Activated T-helper 1 cell treated with anti-CD3 and anti-CD28 coated beads, Interleukin-2, amount 50 U/mL, for 16 hours (primary cell): ENCODE results near the gene DIS3L2.
"Not testable (repeated sequence)": the region's sequence is repeated elsewhere in the genome, so short reads cannot be mapped to it uniquely, and the experiment has no call there.

Experiments
- DNase-seq, 2 donors: peaks; one replicate each; pipeline ENCODE4 v3.0.0-alpha.2; 2020; ENCODE audit warnings: low read depth in 1 of 2, low spot score in 1 of 2

DIS3L2 gene

GRCh38 chr2:232008907-232009638, 47.6 kb downstream of the DIS3L2 start:
- DNase-seq, result no peak

GRCh38 chr2:232009639-232010274, 48.2 kb downstream of the DIS3L2 start:
- no peak for DNase-seq

- DNase-seq, result no peak
These were observed 52.3 kb downstream of the DIS3L2 start for GRCh38 chr2:232013701-232014353.

GRCh38 chr2:232014681-232015080, 53.2 kb downstream of the DIS3L2 start:
- no peak for DNase-seq

GRCh38 chr2:232018181-232018580, 56.7 kb downstream of the DIS3L2 start:
- no peak for DNase-seq

GRCh38 chr2:232022718-232023117, 61.2 kb downstream of the DIS3L2 start:
- DNase-seq, result no peak

- no peak for DNase-seq
These were observed 61.9 kb downstream of the DIS3L2 start for GRCh38 chr2:232023426-232023825.

- no peak for DNase-seq
These were observed 62.9 kb downstream of the DIS3L2 start for GRCh38 chr2:232024457-232024856.

- DNase-seq, result no peak
These were observed 65.4 kb downstream of the DIS3L2 start for GRCh38 chr2:232026910-232027309.

- no peak for DNase-seq
These were observed 66.0 kb downstream of the DIS3L2 start for GRCh38 chr2:232027530-232027929.

- DNase-seq, result no peak
These were observed 66.6 kb downstream of the DIS3L2 start for GRCh38 chr2:232028071-232028470.

- no peak for DNase-seq
These were observed 67.1 kb downstream of the DIS3L2 start for GRCh38 chr2:232028631-232029030.

GRCh38 chr2:232029346-232029745, 67.8 kb downstream of the DIS3L2 start:
- DNase-seq, result no peak

- DNase-seq, result no peak
These were observed 68.7 kb downstream of the DIS3L2 start for GRCh38 chr2:232030229-232030628.

- DNase-seq, result not testable (repeated sequence)
These were observed 73.8 kb downstream of the DIS3L2 start for GRCh38 chr2:232035292-232035691.

GRCh38 chr2:232036876-232037275, 75.4 kb downstream of the DIS3L2 start:
- not testable (repeated sequence) for DNase-seq

- DNase-seq, result no peak
These were observed 76.9 kb downstream of the DIS3L2 start for GRCh38 chr2:232038251-232038880.

- DNase-seq, result no peak
These were observed 77.5 kb downstream of the DIS3L2 start for GRCh38 chr2:232038881-232039485.

GRCh38 chr2:232042911-232043574, 81.5 kb downstream of the DIS3L2 start:
- no peak for DNase-seq

- no peak for DNase-seq
These were observed 82.5 kb downstream of the DIS3L2 start for GRCh38 chr2:232043966-232044365.

GRCh38 chr2:232049350-232049749, 87.8 kb downstream of the DIS3L2 start:
- DNase-seq, result no peak
